8988T (cell line): Measurements from ENCODE around the gene TPM1.
"Not testable (repeated sequence)": the region's sequence is repeated elsewhere in the genome, so short reads cannot be mapped to it uniquely, and the experiment has no call there.

Experiments
- DNase-seq: peaks from one replicate; pipeline ENCODE4 v3.0.0; 2011

TPM1 gene

GRCh38 chr15:63077952-63078351 lies 35.4 kb downstream of the TPM1 start:
- DNase-seq = no peak

GRCh38 chr15:63079947-63080626 lies 37.5 kb downstream of the TPM1 start:
- DNase-seq = no peak

GRCh38 chr15:63080634-63081250 lies 38.2 kb downstream of the TPM1 start:
- no peak for DNase-seq

GRCh38 chr15:63082366-63082765 lies 39.8 kb downstream of the TPM1 start:
- DNase-seq = no peak

GRCh38 chr15:63083044-63083443 lies 40.5 kb downstream of the TPM1 start:
- DNase-seq = no peak

GRCh38 chr15:63083541-63083940 lies 41.0 kb downstream of the TPM1 start:
- no peak for DNase-seq

GRCh38 chr15:63084806-63085205 lies 42.3 kb downstream of the TPM1 start:
- DNase-seq = no peak

GRCh38 chr15:63085289-63085688 lies 42.7 kb downstream of the TPM1 start:
- DNase-seq = no peak

GRCh38 chr15:63086271-63086670 lies 43.7 kb downstream of the TPM1 start:
- no peak for DNase-seq

GRCh38 chr15:63086947-63087346 lies 44.4 kb downstream of the TPM1 start:
- DNase-seq = no peak

GRCh38 chr15:63088533-63089245 lies 46.1 kb downstream of the TPM1 start:
- no peak for DNase-seq

- DNase-seq = no peak
These were observed 46.9 kb downstream of the TPM1 start for GRCh38 chr15:63089260-63090043.

GRCh38 chr15:63090472-63090871 lies 47.9 kb downstream of the TPM1 start:
- no peak for DNase-seq

- DNase-seq = no peak
These were observed 48.3 kb downstream of the TPM1 start for GRCh38 chr15:63090887-63091286.

- no peak for DNase-seq
These were observed 49.3 kb downstream of the TPM1 start for GRCh38 chr15:63091679-63092446.

- DNase-seq = peak; percentile 29
These were observed 51.1 kb downstream of the TPM1 start for GRCh38 chr15:63093486-63094205.

- no peak for DNase-seq
These were observed 52.0 kb downstream of the TPM1 start for GRCh38 chr15:63094495-63094931.

- no peak for DNase-seq
These were observed 53.6 kb downstream of the TPM1 start for GRCh38 chr15:63096178-63096577.

- DNase-seq = not testable (repeated sequence)
These were observed 56.4 kb downstream of the TPM1 start for GRCh38 chr15:63098901-63099300.

GRCh38 chr15:63099581-63099980 lies 57.0 kb downstream of the TPM1 start:
- not testable (repeated sequence) for DNase-seq

- no peak for DNase-seq
These were observed 60.9 kb downstream of the TPM1 start for GRCh38 chr15:63103416-63103815.

GRCh38 chr15:63104727-63105126 lies 62.2 kb downstream of the TPM1 start:
- DNase-seq = no peak
